Measurements from ENCODE around the gene ESR2.

- TF ChIP-seq, protein P1, sequence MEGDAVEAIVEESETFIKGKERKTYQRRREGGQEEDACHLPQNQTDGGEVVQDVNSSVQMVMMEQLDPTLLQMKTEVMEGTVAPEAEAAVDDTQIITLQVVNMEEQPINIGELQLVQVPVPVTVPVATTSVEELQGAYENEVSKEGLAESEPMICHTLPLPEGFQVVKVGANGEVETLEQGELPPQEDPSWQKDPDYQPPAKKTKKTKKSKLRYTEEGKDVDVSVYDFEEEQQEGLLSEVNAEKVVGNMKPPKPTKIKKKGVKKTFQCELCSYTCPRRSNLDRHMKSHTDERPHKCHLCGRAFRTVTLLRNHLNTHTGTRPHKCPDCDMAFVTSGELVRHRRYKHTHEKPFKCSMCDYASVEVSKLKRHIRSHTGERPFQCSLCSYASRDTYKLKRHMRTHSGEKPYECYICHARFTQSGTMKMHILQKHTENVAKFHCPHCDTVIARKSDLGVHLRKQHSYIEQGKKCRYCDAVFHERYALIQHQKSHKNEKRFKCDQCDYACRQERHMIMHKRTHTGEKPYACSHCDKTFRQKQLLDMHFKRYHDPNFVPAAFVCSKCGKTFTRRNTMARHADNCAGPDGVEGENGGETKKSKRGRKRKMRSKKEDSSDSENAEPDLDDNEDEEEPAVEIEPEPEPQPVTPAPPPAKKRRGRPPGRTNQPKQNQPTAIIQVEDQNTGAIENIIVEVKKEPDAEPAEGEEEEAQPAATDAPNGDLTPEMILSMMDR (IDR thresholded peaks at IDR 0.05), result no peak
- TF ChIP-seq USF1 (IDR thresholded peaks at IDR 0.05; ENCODE audit: borderline replicate concordance, low read depth), result no peak
- no peak for TF ChIP-seq USF2 (IDR thresholded peaks at IDR 0.05; ENCODE audit: borderline replicate concordance, low read depth, low read length)
- no peak for TF ChIP-seq PBX3 (IDR thresholded peaks at IDR 0.05)
- no peak for TF ChIP-seq EZH2phosphoT487 (IDR thresholded peaks at IDR 0.05; ENCODE audit: borderline replicate concordance, low read depth)
- TF ChIP-seq, protein P2, sequence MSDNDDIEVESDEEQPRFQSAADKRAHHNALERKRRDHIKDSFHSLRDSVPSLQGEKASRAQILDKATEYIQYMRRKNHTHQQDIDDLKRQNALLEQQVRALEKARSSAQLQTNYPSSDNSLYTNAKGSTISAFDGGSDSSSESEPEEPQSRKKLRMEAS (IDR thresholded peaks at IDR 0.05; ENCODE audit: low read depth), result no peak
- no peak for TF ChIP-seq GABPA (IDR thresholded peaks at IDR 0.05; ENCODE audit: low read depth)
- TF ChIP-seq SIN3A (IDR thresholded peaks at IDR 0.05; ENCODE audit: borderline replicate concordance, low read depth, low read length), result no peak
- TF ChIP-seq ELF1 (IDR thresholded peaks at IDR 0.05), result no peak
- no peak for TF ChIP-seq EP300 (IDR thresholded peaks at IDR 0.05; ENCODE audit: borderline replicate concordance in 1 of 2, low read depth in 1 of 2, low read length in 1 of 2)
- no peak for TF ChIP-seq CHD2 (IDR thresholded peaks at IDR 0.05; ENCODE audit: low read length, partially characterized antibody)
- no peak for TF ChIP-seq RFX5 (IDR thresholded peaks at IDR 0.05; ENCODE audit: low read length)
- no peak for TF ChIP-seq MXI1 (IDR thresholded peaks at IDR 0.05; ENCODE audit: low read depth, low read length)
- TF ChIP-seq FOSL2 (IDR thresholded peaks at IDR 0.05; ENCODE audit: borderline replicate concordance, low read depth), result no peak
Measured at GRCh38 chr14:64081174-64081746, 212.9 kb downstream of the ESR2 start.

All from SK-N-SH (cell line).